ENCODE measurements around the gene DYNC1H1. TPM values are rescaled to one million over a fixed set of nuclear protein-coding genes. Genes with fewer than 3 reads are reported as not detected.
A peak's percentile ranks its signal among the peaks of the same experiment; 100 is the strongest.

The DYNC1H1 gene
- total and polyA plus RNA-seq, 2 experiments from 2014 or later: 179 to 635 TPM

- Histone ChIP-seq H3K4me3 (peak overlapping the region; percentile 90), H3K79me2 (replicated peaks; ENCODE audit: insufficient read depth) (no peaks in the 10 kb centered on the region), H4K20me1 (replicated peaks; ENCODE audit: insufficient read depth) (peaks cover 4% of the 10 kb centered on the region; the same call in 1 of the 2 replicates), H3K9me2 (ENCODE audit: insufficient read depth) (no peaks in the 10 kb centered on the region), H3K27me3 (ENCODE audit: insufficient read depth) (peaks cover 37% of the 10 kb centered on the region), H3K4me2 (peak overlapping the region; percentile 94), H3F3A (replicated peaks; ENCODE audit: low read depth) (peaks cover 3% of the 10 kb centered on the region; the same call in 1 of the 2 replicates), H3K4me1 (ENCODE audit: insufficient read depth) (peaks cover 5% of the 10 kb centered on the region), H2AFZ (peak overlapping the region; percentile 94), H3K27ac (ENCODE audit: low read depth) (peak overlapping the region; percentile 88), H3K36me3 (ENCODE audit: insufficient read depth) (no peaks in the 10 kb centered on the region)
- peak; percentile 100 for DNase-seq (ENCODE audit: low spot score)
- Mint-ChIP-seq H3K4me3 (peak overlapping the region; percentile 93), H3K4me1 (peaks cover 19% of the 10 kb centered on the region), H3K27ac (peak overlapping the region; percentile 99), H3K9me3 (peaks cover 5% of the 10 kb centered on the region; the same call in 2 of the 3 replicates), H3K27me3 (ENCODE audit: insufficient read depth, low read depth, poor library complexity) (peaks cover 54% of the 10 kb centered on the region), H3K36me3 (ENCODE audit: low read depth) (no peaks in the 10 kb centered on the region)
- ATAC-seq: peak; percentile 90
- TF ChIP-seq ZNF114 (CRISPR knock-in tag; IDR thresholded peaks at IDR 0.05) (no peak), STAT1 (IDR thresholded peaks at IDR 0.05; ENCODE audit: unreplicated experiment) (no peak), ZNF331 (CRISPR knock-in tag; IDR thresholded peaks at IDR 0.05; ENCODE audit: low read depth) (no peak), EZH2phosphoT487 (IDR thresholded peaks at IDR 0.05; ENCODE audit: unreplicated experiment) (no peak), POLR2AphosphoS5 (IDR thresholded peaks at IDR 0.05; ENCODE audit: low read depth) (peak; percentile 98), ETS1 (IDR thresholded peaks at IDR 0.05) (peak; percentile 70; the same call in 1 of the 2 replicates), CREB1 (CRISPR knock-in tag; IDR thresholded peaks at IDR 0.05; ENCODE audit: low read depth) (peak; percentile 99), NANOG (IDR thresholded peaks at IDR 0.05; ENCODE audit: borderline replicate concordance) (no peak), CTCF (conservative IDR thresholded peaks at IDR 0.05; ENCODE audit: low read depth in 2 of 2) (no peak)
These were observed 16.3 kb upstream of the DYNC1H1 start for GRCh38 chr14:101947904-101948665.

GRCh38 chr14:101948666-101949216 is 15.6 kb upstream of the DYNC1H1 start:
- no peaks in the 10 kb centered on the region for H3K36me3 Mint-ChIP-seq (ENCODE audit: low read depth)
- Histone ChIP-seq H3K79me2 (replicated peaks; ENCODE audit: insufficient read depth) (no peaks in the 10 kb centered on the region), H2AFZ (peak overlapping the region; percentile 94), H3F3A (replicated peaks; ENCODE audit: low read depth) (peaks cover 3% of the 10 kb centered on the region; the same call in 1 of the 2 replicates), H3K4me2 (peak overlapping the region; percentile 94), H3K36me3 (ENCODE audit: insufficient read depth) (no peaks in the 10 kb centered on the region), H3K4me3 (peak overlapping the region; percentile 90), H4K20me1 (replicated peaks; ENCODE audit: insufficient read depth) (peaks cover 4% of the 10 kb centered on the region; the same call in 1 of the 2 replicates), H3K9me2 (ENCODE audit: insufficient read depth) (no peaks in the 10 kb centered on the region), H3K27me3 (ENCODE audit: insufficient read depth) (peaks cover 31% of the 10 kb centered on the region), H3K4me1 (ENCODE audit: insufficient read depth) (peaks cover 5% of the 10 kb centered on the region), H3K27ac (ENCODE audit: low read depth) (peak overlapping the region; percentile 58)
- ATAC-seq (peak; percentile 3), DNase-seq (ENCODE audit: low spot score) (peak; percentile 12)
- peaks cover 19% of the 10 kb centered on the region for H3K4me1 Mint-ChIP-seq
- H3K9me3 Mint-ChIP-seq: peaks cover 5% of the 10 kb centered on the region; the same call in 2 of the 3 replicates
- H3K27ac Mint-ChIP-seq: peak overlapping the region; percentile 99
- H3K27me3 Mint-ChIP-seq (ENCODE audit: insufficient read depth, low read depth, poor library complexity): peaks cover 48% of the 10 kb centered on the region
- peak overlapping the region; percentile 93 for H3K4me3 Mint-ChIP-seq
- TF ChIP-seq ZNF114 (CRISPR knock-in tag; IDR thresholded peaks at IDR 0.05): no peak
- no peak for TF ChIP-seq ZNF331 (CRISPR knock-in tag; IDR thresholded peaks at IDR 0.05; ENCODE audit: low read depth)
- TF ChIP-seq EZH2 (IDR thresholded peaks at IDR 0.05; ENCODE audit: low read depth, unreplicated experiment): no peak
- TF ChIP-seq ZNF462 (CRISPR knock-in tag; IDR thresholded peaks at IDR 0.05): no peak
- no peak for TF ChIP-seq EZH2phosphoT487 (IDR thresholded peaks at IDR 0.05; ENCODE audit: unreplicated experiment)
